H1 (cell line): Measurements from ENCODE around the gene DSTN. TPM values are rescaled to one million over a fixed set of nuclear protein-coding genes. Genes with fewer than 3 reads are reported as not detected.

Experiments used
- BCL11A ChIP-seq, 2 experiments: IDR thresholded peaks; one replicate each; pipeline ENCODE4 v1.6.1; 2011; ENCODE audit warnings: low read depth in 2 of 2, low read length in 2 of 2, mild to moderate bottlenecking in 2 of 2
- CHD7 ChIP-seq: fragments of 300-600 bp; sonication (generic); IDR thresholded peaks from 2 replicates; pipeline ENCODE4 v1.7.1; 2012; ENCODE audit warnings: low read length, moderate library complexity, mild to moderate bottlenecking, inconsistent platforms; ENCODE audit not compliant: insufficient replicate concordance
- CREB1 ChIP-seq: IDR thresholded peaks from 2 replicates; pipeline ENCODE4 v1.6.1; 2012; ENCODE audit warnings: inconsistent platforms
- E2F6 ChIP-seq: IDR thresholded peaks from 2 replicates; pipeline ENCODE4 v1.6.1; 2012; ENCODE audit warnings: inconsistent platforms
- EZH2 ChIP-seq: fragments of 200-600 bp; sonication (generic); IDR thresholded peaks from 2 replicates; pipeline ENCODE4 v1.7.1; 2012; ENCODE audit warnings: low read depth, mild to moderate bottlenecking, moderate library complexity, low read length, inconsistent platforms; ENCODE audit not compliant: severe bottlenecking
- FOSL1 ChIP-seq: IDR thresholded peaks from 2 replicates; pipeline ENCODE4 v1.6.1; 2011; ENCODE audit warnings: mild to moderate bottlenecking, low read depth, low read length, moderate library complexity; ENCODE audit not compliant: insufficient read depth
- KDM1A ChIP-seq: fragments of 200-600, 300-600 bp; sonication (generic); IDR thresholded peaks from 2 replicates; pipeline ENCODE4 v1.7.1; 2016; ENCODE audit warnings: mild to moderate bottlenecking, low read length, borderline replicate concordance
- MAX ChIP-seq: IDR thresholded peaks from 2 replicates; pipeline ENCODE4 v1.6.1; 2012; ENCODE audit warnings: inconsistent platforms
- SP2 ChIP-seq: IDR thresholded peaks from 2 replicates; pipeline ENCODE4 v1.6.1; 2012; ENCODE audit warnings: mild to moderate bottlenecking, low read length, inconsistent platforms
- SP4 ChIP-seq: IDR thresholded peaks from 2 replicates; pipeline ENCODE4 v1.6.1; 2012; ENCODE audit warnings: low read length, inconsistent platforms
- TEAD4 ChIP-seq: IDR thresholded peaks from 2 replicates; pipeline ENCODE4 v1.6.1; 2012; ENCODE audit warnings: low read depth, low read length, inconsistent platforms, mixed read lengths
- polyA plus RNA-seq, 7 experiments: library from polyadenylated mRNA; depleted of rRNA in 3 of 7; stranded (reverse) in 5 of 7; unstranded in 2 of 7; fragments of >200 nt in 5 of 7; fragments of 200-250 nt in 2 of 7; gene quantifications; 1 replicate in 5 of 7; 2 replicates in 1 of 7; 4 replicates in 1 of 7; pipeline versions ENCODE4 v1.2.1 to v1.2.3, GENCODE V29; 2011 to 2013; ENCODE audit warnings: missing spikeins in 2 of 7, mixed read lengths in 2 of 7
- total RNA-seq: library from RNA; stranded (reverse); fragmentation: NEBNext Ultra II Directional; extraction: Animal tissue kit (Norgen Biotek cat#: 25700); gene quantifications from 2 replicates; pipeline ENCODE4 v1.2.1, GENCODE V29; 2021

The DSTN gene
- total and polyA plus RNA-seq, 2 of the 8 experiments (the other 6 are each of a cell fraction or from before 2014, with no cell fraction given) = 43.3 to 208 TPM

- no peak for TF ChIP-seq CHD7
- TF ChIP-seq MAX = no peak
- TF ChIP-seq TEAD4 = no peak
- no peak for TF ChIP-seq SP4
- no peak for TF ChIP-seq BCL11A (IDR thresholded peaks at IDR 0.05; ENCODE audit: low read depth in 2 of 2, low read length in 2 of 2)
- TF ChIP-seq CREB1 = no peak
- no peak for TF ChIP-seq KDM1A
- TF ChIP-seq EZH2 = no peak
- no peak for TF ChIP-seq SP2
- TF ChIP-seq FOSL1 = no peak
- TF ChIP-seq E2F6 = no peak
Observed at GRCh38 chr20:17637413-17637780, 67.5 kb downstream of the DSTN start (continued).
